Activated CD4-positive, CD25-positive, alpha-beta regulatory T cell treated with anti-CD3 and anti-CD28 coated beads, Interleukin-2, amount 50 U/mL, for 16 hours (primary cell): ENCODE measurements around the gene DNAJC19.
"Not testable (repeated sequence)": the region's sequence is repeated elsewhere in the genome, so short reads cannot be mapped to it uniquely, and the experiment has no call there.

Source experiments
- DNase-seq: peaks from one replicate; pipeline ENCODE4 v3.0.0-alpha.2; 2020; ENCODE audit warnings: low read depth, low spot score

DNAJC19 gene

DNA sequence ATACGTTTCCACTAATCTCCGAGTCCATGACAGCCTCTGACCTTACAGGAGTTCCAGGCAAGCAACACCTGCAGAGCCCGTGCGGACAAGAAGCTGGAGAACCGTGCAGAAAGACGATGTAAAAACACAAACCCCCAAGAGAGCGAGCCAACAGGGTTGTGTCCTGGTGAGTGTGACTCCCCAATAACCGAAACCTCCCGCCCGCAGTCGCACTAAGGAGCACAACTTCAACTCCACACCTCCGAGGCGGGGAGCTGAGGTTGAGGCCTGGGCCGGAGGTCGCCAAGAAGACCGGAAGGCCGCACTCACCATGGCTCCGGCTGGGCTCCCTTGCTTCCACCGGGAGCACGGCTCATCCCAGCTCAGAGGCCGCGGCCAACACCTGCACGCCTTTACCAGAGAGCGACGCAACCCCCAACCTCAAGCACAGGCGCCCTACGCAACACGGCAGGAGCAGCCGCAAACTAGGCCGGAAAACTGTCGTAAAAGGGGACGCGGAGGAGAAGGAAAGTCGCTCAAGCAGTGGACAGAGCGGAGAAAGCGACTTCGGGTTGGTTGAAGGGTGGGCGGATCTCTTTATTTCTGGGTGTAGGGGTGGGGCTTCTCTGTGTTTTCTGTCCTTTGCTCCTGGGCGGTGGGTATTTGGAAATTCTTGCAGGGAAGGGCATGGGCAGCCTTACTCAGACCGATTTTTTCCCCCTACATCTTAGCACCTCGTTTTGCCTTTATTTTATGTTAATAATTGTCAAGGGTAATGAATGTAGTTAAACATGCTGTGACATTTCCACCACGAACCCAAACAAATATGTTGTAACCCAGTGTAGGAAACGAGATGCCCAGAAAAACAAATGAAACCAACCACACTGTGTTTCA is at the start of gene DNAJC19:
DNAJC19 (minus strand) TSS at position 446 of the 873 bp plus-strand sequence; CDS start at position 312, 134 bp downstream.
- DNase-seq: peak; percentile 85

DNA sequence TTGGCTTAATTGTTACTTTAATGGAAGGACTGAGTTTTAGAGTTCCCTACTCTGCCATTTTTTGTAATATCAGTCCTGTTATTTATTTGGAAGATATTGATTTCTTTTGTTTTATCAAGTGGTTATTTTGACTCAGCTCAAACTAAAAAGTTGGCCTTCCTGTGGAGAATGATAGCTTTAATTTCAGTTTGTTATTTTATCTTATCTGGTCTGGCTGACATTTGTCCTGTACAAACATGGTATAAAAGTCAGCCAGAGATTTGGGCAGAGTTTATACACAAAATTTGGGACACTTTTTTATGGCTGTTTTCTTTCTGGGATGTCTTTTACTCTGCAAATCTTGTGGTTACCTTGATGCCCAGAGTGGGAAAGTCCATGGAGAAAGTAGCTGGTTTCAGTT is 41.4 kb upstream of the DNAJC19 start:
- no peak for DNase-seq

DNA sequence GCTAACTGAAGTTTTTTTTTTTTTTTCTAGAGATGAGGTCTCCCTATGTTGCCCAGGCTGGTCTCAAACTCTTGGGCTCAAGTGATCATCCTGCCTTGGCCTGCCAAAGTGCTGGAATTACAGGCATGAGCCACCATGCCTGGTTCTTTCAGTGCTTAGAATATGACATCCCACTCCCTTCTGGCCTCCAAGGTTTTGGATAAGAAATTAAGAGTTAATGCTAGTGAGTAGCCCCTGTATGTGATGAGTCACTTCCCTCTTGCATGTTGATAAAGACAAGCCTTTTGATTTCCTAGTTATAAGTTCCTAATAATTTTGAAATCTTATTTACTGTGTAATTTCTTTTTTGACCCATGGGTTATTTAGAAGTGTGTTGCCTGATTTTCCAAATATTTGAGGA is 35.7 kb upstream of the DNAJC19 start:
- no peak for DNase-seq

DNA sequence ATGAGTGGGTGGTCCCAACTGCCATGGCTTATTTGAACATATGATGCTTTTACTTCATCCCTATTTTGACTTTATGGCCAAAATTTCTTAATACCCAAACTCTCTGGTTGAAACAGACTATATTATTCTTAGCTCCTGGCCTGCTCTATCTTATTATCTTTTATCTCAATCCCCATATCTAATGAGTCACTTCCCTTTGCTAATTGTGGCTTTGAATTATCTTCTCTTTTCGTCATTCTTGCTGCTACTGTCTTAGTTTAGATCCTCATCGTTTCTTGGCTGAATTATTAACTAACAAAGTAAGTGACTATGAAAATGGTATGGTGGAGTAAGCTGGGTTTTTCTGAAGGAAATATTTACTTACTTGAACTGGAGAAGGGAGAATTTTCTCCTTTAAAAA is 28.2 kb upstream of the DNAJC19 start:
- no peak for DNase-seq

DNA sequence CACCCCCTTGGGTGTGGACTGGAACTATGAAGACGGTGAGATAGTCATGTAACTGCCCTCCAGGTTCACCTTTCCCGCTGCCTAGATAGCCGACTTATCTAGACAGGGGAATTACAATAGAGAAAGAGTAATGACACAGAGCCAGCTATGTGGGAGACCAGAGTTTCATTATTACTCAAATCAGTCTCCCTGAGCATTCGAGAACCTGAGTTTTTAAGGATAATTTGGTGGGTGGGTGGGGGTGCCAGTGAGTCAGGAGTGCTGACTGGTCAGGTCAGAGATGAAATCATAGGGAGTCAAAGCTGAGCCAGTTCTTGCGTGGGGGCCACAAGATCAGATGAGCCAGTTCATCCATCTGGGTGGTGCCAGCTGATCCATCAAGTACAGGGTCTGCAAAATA is 19.7 kb upstream of the DNAJC19 start:
- no peak for DNase-seq

DNA sequence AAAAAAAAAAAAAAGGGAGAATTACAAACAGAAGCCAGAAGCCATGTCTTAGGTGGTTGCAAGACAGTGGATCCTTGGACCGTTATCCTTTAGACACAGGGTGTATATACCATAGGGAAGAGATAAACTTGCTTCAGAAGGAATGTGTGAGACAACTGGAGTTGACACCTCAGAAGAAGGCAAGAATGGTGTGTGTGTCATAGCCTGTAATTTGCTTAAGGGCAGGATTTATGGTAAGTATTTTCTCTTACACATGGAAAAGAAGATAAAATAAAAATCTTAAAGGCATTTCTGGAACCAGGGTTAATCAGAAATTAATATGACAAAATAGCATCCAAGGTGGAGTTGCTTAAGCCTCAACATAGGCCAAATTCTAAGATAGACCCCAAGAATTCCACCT is 19.3 kb upstream of the DNAJC19 start:
- no peak for DNase-seq

DNA sequence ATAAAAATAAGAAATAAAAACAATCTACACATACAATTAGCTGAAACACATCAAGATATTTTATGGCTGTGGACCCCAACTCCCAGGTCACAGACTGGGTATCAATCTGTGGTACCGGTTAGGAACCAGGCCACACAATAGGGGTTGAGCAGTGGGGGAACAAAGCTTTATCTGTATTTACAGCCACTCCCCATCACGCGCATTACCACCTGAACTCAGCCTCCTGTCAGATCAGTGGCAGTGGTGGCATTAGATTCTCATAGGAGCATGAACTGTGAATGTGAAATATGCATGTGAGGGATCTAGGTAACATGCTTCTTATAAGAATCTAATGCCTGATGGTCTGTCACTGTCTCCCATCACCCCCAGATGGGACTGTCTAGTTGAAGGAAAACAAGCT is 17.7 kb upstream of the DNAJC19 start:
- DNase-seq: no peak

DNA sequence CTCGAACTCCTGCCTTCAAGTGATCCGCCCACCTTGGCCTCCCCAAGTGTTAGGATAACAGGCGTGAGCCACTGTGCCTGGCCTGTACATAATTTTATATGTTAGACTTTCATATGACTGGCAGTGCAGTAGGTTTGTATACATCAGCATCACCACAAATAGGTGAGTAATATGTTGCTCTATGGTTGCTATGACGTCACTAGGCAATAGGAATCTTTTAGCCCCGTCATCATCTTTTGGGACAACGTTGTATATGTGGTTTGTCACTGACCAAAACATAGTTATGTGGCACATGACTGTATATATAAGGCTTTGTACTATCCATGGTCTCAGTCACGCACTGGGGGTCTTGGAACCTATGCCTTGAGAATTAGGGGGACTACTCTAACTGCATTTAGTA is 17.0 kb upstream of the DNAJC19 start:
- no peak for DNase-seq

DNA sequence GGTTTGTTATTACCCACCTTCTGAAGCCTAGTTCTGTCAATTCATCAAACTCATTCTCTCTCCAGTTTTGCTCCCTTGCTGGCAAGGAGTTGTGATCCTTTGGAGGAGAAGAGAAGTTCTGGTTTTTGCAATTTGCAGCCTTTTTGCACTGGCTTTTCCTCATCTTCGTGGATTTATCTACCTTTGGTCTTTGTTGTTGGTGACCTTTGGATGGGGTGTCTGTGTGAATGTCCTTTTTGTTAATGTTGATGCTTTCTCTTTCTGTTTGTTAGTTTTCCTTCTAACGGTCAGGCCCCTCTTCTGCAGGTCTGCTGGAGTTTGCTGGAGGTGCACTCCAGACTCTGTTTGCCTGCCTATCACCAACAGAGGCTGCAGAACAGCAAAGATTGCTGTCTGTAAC is 13.9 kb upstream of the DNAJC19 start:
- not testable (repeated sequence) for DNase-seq

DNA sequence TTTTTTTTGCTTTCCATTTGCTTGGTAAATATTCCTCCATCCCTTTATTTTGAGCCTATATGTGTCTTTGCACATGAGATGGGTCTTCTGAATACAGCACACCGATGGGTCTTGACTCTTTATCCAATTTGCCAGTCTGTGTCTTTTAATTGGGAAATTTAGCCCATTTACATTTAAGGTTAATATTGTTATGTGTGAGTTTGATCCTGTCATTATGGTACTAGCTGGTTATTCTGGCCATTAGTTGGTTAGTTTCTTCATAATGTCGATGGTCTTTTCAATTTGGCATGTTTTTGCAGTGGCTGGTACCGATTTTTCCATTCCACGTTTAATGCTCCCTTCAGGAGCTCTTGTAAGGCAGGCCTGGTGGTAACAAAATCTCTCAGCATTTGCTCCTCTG is 12.8 kb upstream of the DNAJC19 start:
- not testable (repeated sequence) for DNase-seq

DNA sequence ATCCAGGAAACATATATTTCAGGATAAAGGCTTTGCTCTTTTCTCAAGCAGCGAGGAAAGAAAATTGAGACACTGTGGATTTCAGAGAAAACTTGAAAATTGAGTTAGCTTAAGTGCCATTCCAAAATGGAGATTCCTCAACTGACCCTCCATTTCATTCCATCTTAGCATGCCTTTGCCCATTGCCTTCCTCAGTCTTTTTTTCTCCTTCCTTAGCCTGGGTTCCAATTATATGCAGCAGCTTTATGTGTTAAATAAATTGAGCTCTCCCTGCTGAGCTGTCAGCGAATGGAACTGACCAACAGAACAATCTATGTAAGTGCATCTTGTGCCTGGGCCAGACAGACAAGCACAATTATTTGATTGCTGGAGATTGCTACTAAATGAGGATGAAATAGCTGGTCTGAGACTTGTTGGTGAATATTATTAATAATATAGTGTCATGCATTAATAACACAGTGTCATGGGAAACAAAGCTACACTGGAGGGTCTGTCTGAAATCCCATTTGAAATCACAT is 6.9 kb upstream of the DNAJC19 start:
- no peak for DNase-seq

DNA sequence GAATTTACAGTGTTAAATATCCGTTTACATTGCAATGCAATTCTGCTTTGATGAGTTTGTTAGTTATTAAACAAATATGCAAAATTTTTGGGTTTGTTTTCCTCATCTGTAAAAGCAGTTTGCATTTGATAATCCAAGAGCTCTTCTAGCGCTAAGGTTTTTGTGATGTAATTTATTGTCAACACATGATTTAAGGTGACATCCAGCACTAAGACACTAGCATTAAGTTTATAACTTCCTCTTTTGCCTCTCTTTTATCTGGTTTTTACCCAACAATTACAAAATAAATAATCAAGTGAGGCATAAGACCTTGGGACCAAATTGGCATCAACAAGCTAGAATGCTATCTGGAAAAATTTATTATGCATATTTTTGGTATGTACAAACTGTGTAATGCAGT is 969 bp upstream of the DNAJC19 start:
- no peak for DNase-seq

DNA sequence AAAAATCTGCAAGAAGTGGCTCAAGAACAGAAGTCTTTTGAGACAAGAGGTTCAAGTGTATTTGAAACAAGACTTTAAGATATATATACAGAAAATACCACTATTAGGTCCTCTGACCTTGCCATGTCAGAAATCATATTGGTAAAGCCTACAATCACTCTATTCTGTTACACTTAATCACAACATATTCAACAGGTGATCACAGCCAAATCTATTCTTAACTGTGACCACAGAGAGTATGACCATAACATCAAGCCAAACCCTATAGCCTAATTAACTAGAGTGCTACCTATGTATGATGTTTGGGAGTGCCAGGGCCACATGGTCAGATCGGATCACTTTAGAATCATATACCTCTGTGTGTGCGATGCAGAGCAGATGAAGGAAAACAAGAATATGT is 2.2 kb downstream of the DNAJC19 start:
- DNase-seq: no peak

DNA sequence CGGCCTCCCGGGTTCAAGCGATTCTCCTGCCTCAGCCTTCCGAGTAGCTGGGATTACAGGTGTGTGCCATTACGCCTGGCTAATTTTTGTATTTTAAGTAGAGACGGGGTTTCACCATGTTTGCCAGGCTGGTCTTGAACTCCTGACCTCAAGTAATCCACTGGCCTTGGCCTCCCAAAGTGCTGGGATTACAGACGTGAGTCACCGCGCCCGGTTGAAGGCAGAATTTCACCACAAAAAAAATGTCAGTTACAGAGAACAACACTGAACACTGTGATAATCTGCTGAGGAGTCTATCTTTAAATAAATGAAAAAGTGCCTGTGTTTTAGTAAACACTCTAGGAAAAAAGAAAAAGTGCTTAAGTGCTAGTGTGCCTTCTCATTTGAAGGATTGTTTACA is 3.2 kb downstream of the DNAJC19 start:
- not testable (repeated sequence) for DNase-seq

DNA sequence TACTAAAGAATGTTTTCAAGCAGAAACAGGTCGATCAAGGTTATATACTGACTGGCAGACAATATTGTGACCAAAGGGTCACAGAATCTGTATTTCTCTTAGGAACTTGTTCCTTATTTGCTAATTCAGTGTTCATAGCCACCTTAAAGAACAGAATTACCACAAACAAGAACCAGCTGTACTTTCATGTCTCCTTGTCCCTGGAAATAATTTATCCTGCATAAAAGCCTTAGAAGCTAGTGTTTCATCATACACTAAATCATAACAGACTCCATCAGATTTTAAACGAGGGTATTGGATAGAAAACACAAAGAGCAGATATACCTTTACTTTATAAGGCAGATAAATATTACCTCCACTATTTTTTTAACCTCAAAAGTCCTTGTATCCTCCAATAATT is 6.4 kb downstream of the DNAJC19 start:
- no peak for DNase-seq

DNA sequence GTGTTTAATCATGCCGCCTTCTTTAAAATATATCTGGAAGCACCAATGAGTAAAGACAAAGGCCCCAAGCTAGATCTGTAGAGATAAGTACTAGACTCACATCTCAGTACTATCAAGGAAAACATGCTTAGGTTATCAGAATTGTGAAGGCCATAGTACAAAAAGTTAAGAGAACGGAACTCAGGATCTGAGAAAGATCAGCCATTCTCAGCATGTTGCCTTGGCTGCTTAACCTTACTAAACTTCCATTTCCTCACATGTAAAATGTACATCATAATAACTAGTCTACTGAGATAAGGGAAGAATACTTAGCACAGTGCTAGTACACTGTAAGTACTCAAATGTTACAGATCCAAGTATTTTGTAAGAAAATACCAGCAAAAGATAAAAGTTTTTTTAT is 7.6 kb downstream of the DNAJC19 start:
- DNase-seq: no peak

DNA sequence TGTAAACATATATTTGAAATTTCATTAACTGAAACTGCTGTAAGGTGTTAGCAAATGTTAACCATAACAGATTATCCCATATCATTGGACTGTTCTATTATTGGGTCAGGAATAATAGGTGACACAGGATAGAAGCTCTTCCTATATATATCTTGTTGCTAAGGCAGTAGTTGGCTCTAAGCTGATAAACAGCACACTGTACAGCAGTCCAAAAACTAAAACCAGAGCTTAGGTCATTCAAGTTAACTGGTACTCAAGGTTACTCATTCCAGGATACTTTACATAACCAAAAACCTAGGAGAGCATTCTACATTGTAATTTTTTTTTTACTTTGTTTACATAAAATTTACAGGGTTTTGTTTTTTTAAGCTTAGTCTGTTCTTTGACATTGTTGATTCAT is 8.9 kb downstream of the DNAJC19 start:
- no peak for DNase-seq

DNA sequence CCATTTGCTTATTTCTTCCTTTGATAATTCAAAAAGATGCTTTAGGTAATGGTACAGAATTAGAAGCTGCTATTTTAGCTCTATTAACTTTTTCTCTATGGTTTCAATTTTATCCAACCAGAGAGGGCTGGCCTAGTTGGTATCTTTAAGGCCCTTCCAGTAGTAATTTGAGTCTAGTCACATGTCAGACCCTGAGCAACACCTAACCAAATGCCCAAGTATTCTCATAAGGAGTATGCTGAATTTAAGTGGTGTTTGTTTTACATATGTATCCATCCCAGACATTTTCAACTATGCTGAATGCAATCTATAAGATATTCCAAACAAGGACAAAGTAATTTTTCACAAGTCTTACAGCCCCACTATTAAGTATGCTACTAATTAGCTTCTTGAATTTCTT is 9.6 kb downstream of the DNAJC19 start:
- DNase-seq: no peak

DNA sequence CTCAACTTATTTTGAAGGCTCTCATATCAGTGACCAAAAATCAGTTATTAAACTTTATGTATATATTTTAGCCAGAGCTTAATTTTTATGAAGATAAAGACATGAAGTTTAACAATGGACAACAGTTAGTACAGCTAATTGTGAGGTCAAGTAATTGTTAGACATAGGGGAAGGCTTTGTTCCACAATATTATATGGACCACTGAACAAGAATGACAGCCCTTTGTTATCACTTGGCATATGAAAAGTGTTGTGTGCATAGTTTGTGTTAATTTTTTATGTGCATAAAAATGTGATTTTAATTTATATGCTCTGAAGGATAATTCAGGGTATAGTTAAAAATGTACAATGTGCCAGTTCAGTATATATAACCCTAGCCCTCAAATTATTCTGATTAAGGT is 12.0 kb downstream of the DNAJC19 start:
- no peak for DNase-seq

DNA sequence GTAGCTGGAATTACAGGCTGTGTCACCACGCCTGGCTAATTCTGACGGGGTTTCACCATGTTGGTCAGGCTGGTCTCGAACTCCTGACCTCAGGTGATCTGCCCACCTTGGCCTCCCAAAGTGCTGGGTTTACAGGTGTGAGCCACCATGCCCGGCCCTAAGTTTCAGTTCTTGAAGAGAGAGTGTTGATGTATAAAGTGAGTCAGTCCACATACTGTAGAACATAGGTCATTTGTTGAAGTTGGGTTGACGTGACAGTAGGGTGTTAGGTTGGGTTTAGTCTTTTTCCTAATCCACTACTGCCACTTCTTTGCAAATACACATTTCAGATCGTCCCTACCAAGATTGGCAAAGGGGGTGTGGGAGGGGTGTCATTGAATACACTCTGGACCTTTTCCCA is 15.2 kb downstream of the DNAJC19 start:
- DNase-seq: no peak

DNA sequence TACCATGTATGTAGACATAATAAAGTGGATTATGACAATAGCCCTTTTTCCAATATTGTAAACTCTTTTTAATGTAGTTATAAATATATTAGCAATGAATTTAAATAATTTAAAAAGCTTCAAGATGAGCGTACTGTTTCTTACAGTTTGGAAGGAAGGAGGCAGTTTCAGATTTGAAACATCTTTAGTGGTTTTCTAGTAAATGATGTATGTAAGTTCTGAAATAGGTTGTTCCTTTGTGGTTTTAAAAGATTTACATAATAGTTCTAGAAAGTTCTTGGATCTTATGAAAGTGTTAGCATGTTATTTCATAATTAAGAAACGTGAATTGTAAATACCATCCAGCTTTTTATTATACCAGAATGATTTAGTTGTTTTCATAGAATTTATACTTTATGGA is 16.0 kb downstream of the DNAJC19 start:
- DNase-seq: no peak

DNA sequence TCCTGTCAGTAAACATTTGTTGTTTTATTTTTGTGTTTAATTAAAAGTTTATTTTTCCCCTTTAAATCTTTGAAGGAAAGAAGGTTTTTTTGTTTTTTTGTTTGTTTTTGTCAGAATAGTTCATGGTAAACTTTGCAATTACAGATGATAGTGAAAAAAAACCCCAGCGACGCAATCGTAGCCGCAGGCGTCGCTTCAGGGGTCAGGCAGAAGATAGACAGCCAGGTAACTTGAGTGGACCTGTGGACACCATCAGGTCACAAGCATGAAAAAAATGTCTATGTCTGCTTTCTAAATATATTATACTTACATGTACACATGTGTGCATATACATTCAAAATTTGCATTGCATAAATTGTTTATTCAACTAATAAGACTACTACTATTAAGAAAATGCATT is 18.6 kb downstream of the DNAJC19 start:
- no peak for DNase-seq

DNA sequence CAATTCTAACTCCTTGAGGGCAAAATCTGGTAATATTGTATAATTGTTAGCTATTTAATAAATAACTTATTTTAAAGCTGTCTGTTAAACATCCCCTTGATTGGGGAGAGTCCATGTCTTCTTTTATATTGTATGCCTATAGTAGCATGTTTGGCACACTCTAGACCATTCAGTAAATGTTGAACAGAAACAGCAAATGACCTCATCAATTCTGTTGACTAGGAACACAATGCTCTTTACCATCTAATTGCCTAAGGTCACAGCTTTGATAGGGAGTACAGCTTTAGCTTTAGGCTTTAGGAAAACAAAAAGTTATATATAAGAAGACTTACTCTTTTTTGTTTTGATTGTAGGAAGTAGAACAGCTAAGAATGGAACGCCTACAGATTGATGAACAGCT is 27.0 kb downstream of the DNAJC19 start:
- DNase-seq: no peak

DNA sequence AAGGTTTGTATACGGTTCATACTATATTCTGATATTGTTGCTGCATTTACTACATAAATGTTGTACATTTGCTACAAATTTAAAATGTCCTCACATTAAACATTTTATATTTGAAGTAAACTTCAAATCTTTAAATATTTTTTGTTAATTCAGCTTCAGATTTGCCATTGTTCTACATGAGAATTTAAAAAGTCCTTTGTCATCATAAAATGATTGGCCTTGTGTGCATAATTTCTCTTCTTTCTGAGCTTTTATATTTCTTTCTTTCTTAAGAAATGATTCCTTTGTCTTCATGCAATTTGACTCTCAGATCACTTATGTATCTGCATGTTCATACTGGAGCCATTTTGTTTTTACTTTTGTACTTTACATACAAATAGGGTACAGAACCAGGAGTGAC is 28.0 kb downstream of the DNAJC19 start:
- no peak for DNase-seq
